Mesendoderm (in vitro differentiated cells): Measurements from ENCODE around the gene HAGHL.
A peak's percentile ranks its signal among the peaks of the same experiment; 100 is the strongest.

Experiments used
- DNase-seq: peaks from one replicate; pipeline ENCODE4 v3.0.0; 2013
- H2AK5ac ChIP-seq: 2 replicates; pipeline ENCODE4 v1.6.1; 2013; ENCODE audit warnings: low read length, inconsistent platforms
- H2BK120ac ChIP-seq: 2 replicates; pipeline ENCODE4 v1.6.1; 2013; ENCODE audit warnings: low read depth, mild to moderate bottlenecking, low read length, moderate library complexity, mixed read lengths
- H2BK15ac ChIP-seq: replicated peaks from 2 replicates; pipeline ENCODE4 v1.6.1; 2013; ENCODE audit warnings: low read depth, mild to moderate bottlenecking, moderate library complexity
- H2BK5ac ChIP-seq: 2 replicates; pipeline ENCODE4 v1.6.1; 2013; ENCODE audit warnings: low read length, inconsistent platforms
- H3K18ac ChIP-seq: 2 replicates; pipeline ENCODE4 v1.6.1; 2013; ENCODE audit warnings: mild to moderate bottlenecking, low read length, mixed read lengths
- H3K23ac ChIP-seq: one replicate; pipeline ENCODE4 v1.6.1; 2013; ENCODE audit warnings: low read length
- H3K27ac ChIP-seq: 2 replicates; pipeline ENCODE4 v1.5.1; 2013; ENCODE audit warnings: low read depth, mild to moderate bottlenecking, inconsistent platforms, low read length, moderate library complexity
- H3K27me3 ChIP-seq: 2 replicates; pipeline ENCODE4 v1.6.1; 2013; ENCODE audit warnings: low read length, control low read depth, mild to moderate bottlenecking, inconsistent platforms; ENCODE audit not compliant: insufficient read depth, poor library complexity
- H3K36me3 ChIP-seq: 2 replicates; pipeline ENCODE4 v1.6.1; 2013; ENCODE audit warnings: low read length, inconsistent platforms; ENCODE audit not compliant: control insufficient read depth, insufficient read depth
- H3K4ac ChIP-seq: one replicate; pipeline ENCODE4 v1.6.1; 2013; ENCODE audit warnings: low read depth, mild to moderate bottlenecking, low read length, moderate library complexity
- H3K4me1 ChIP-seq: 2 replicates; pipeline ENCODE4 v1.6.1; 2013; ENCODE audit warnings: low read depth, low read length, inconsistent platforms; ENCODE audit not compliant: control insufficient read depth
- H3K4me2 ChIP-seq: 2 replicates; pipeline ENCODE4 v1.6.1; 2013; ENCODE audit warnings: low read length
- H3K4me3 ChIP-seq: 2 replicates; pipeline ENCODE4 v1.5.1; 2013; ENCODE audit warnings: mild to moderate bottlenecking, low read length
- H3K56ac ChIP-seq: one replicate; pipeline ENCODE4 v1.6.1; 2013; ENCODE audit warnings: low read length
- H3K79me1 ChIP-seq: 2 replicates; pipeline ENCODE4 v1.6.1; 2013; ENCODE audit warnings: low read length, inconsistent platforms
- H3K79me2 ChIP-seq: 2 replicates; pipeline ENCODE4 v1.6.1; 2013; ENCODE audit warnings: mild to moderate bottlenecking, low read length; ENCODE audit not compliant: control insufficient read depth, insufficient read depth
- H3K9ac ChIP-seq: 2 replicates; pipeline ENCODE4 v1.6.1; 2013; ENCODE audit warnings: low read length, inconsistent platforms
- H4K5ac ChIP-seq: one replicate; pipeline ENCODE4 v1.6.1; 2013; ENCODE audit warnings: low read length
- H4K8ac ChIP-seq: one replicate; pipeline ENCODE4 v1.6.1; 2013; ENCODE audit warnings: low read depth, mild to moderate bottlenecking, control low read depth, low read length, moderate library complexity
- WGBS: extraction: QIAGEN DNeasy Blood & Tissue Kit; methylation state at CpG from one replicate; pipeline ENCODE4 v1.1.7; 2013; ENCODE audit warnings: low lambda C conversion rate, missing lambda C conversion rate; ENCODE audit not compliant: insufficient coverage; ENCODE audit errors: extremely low coverage; 5-methylcytosine and 5-hydroxymethylcytosine counted together

Gene HAGHL

GRCh38 chr16:743794-744500 lies 17.0 kb downstream of the HAGHL start:
- no peak overlapping the region for H3K23ac ChIP-seq
- H3K4ac ChIP-seq, result no peak overlapping the region
- no peak overlapping the region for H2AK5ac ChIP-seq
- H4K8ac ChIP-seq, result no peak overlapping the region
- peak; percentile 36 for DNase-seq
- no peak overlapping the region for H2BK15ac ChIP-seq
- H3K27ac ChIP-seq, result no peak overlapping the region
- H3K79me2 ChIP-seq, result no peaks in the 10 kb centered on the region
- no peak overlapping the region for H2BK5ac ChIP-seq
- no CpG with 5 or more reads among the region's 21 CpGs for WGBS
- no peak overlapping the region for H3K18ac ChIP-seq
- no peak overlapping the region for H2BK120ac ChIP-seq
- no peak overlapping the region for H3K56ac ChIP-seq
- no peaks in the 10 kb centered on the region for H3K79me1 ChIP-seq
- no peaks in the 10 kb centered on the region for H3K27me3 ChIP-seq
- no peak overlapping the region for H3K9ac ChIP-seq
- no peaks in the 10 kb centered on the region for H3K36me3 ChIP-seq
- no peak overlapping the region for H3K4me3 ChIP-seq
- H4K5ac ChIP-seq, result no peak overlapping the region
- H3K4me2 ChIP-seq, result no peak overlapping the region
- no peaks in the 10 kb centered on the region for H3K4me1 ChIP-seq

- no CpG with 5 or more reads among the region's 14 CpGs for WGBS
Measured at GRCh38 chr16:745739-746138, 18.8 kb downstream of the HAGHL start.

GRCh38 chr16:746637-747036 lies 19.7 kb downstream of the HAGHL start:
- H3K79me2 ChIP-seq, result no peaks in the 10 kb centered on the region
- H2AK5ac ChIP-seq, result no peak overlapping the region
- no peaks in the 10 kb centered on the region for H3K4me1 ChIP-seq
- no peaks in the 10 kb centered on the region for H3K27me3 ChIP-seq
- no peak overlapping the region for H3K4ac ChIP-seq
- H3K56ac ChIP-seq, result no peak overlapping the region
- no peak overlapping the region for H2BK120ac ChIP-seq
- H3K23ac ChIP-seq, result no peak overlapping the region
- H3K27ac ChIP-seq, result no peak overlapping the region
- DNase-seq, result no peak
- H3K9ac ChIP-seq, result no peak overlapping the region
- H3K36me3 ChIP-seq, result no peaks in the 10 kb centered on the region
- no peak overlapping the region for H3K4me2 ChIP-seq
- no peak overlapping the region for H3K4me3 ChIP-seq
- no peak overlapping the region for H4K8ac ChIP-seq
- H2BK5ac ChIP-seq, result no peak overlapping the region
- no CpG with 5 or more reads among the region's 13 CpGs for WGBS
- H2BK15ac ChIP-seq, result no peak overlapping the region
- no peak overlapping the region for H4K5ac ChIP-seq
- H3K79me1 ChIP-seq, result no peaks in the 10 kb centered on the region
- H3K18ac ChIP-seq, result no peak overlapping the region

More at GRCh38 chr16:745739-746138, 18.8 kb downstream of the HAGHL start:
- no peak overlapping the region for H3K4me3 ChIP-seq
- no peaks in the 10 kb centered on the region for H3K27me3 ChIP-seq
- H3K4me2 ChIP-seq, result no peak overlapping the region
- H3K18ac ChIP-seq, result no peak overlapping the region
- no peak overlapping the region for H3K27ac ChIP-seq
- H4K5ac ChIP-seq, result no peak overlapping the region
- H2BK5ac ChIP-seq, result no peak overlapping the region
- no peak overlapping the region for H3K9ac ChIP-seq
- no peaks in the 10 kb centered on the region for H3K79me1 ChIP-seq
- H3K4ac ChIP-seq, result no peak overlapping the region
- no peak overlapping the region for H2AK5ac ChIP-seq
- H3K79me2 ChIP-seq, result no peaks in the 10 kb centered on the region
- H3K23ac ChIP-seq, result no peak overlapping the region
- H3K56ac ChIP-seq, result no peak overlapping the region
- no peak overlapping the region for H4K8ac ChIP-seq
- no peaks in the 10 kb centered on the region for H3K4me1 ChIP-seq
- DNase-seq, result peak; percentile 66
- H3K36me3 ChIP-seq, result no peaks in the 10 kb centered on the region
- H2BK15ac ChIP-seq, result no peak overlapping the region
- H2BK120ac ChIP-seq, result no peak overlapping the region

DNA sequence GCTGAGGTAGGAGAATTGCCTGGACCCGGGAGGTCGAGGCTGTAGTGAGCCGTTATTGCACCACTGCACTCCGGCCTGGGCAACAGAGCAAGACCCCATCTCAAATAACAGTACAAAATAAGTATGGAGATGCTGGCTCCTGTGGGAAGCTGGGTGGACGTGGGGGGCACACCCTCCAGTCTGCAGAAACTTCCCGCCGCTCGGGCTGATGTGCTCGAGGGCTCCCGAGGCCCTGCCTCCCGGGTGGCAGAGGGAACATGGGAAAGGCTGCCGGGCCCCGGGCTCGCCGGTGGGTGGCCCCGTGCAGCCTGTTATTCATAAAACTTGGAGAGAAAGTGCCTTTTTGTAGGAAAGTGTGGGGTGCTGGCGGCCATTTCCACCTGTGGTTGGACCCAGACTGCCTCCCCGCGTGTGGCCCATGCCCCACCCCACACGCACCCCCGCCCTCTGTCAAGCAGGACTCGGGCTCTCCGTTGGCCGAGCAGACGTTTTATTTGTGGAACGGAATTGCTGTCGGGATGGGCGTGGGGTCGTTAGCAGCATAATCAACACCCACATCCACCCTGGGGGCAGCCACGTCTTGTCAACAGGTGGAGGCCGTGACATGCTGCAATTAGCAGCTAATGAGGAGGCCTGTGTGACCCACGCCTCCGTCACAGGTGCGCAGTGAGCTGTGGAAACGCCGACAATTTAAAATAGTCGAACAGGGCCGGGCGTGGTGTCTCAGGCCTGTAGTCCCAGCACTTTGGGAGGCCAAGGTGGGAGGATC lies 21.3 kb downstream of the HAGHL start:
- Histone ChIP-seq H4K8ac (no peak overlapping the region), H3K27ac (no peak overlapping the region), H3K4ac (no peak overlapping the region), H3K27me3 (no peaks in the 10 kb centered on the region), H2BK15ac (no peak overlapping the region), H3K36me3 (no peaks in the 10 kb centered on the region), H3K4me3 (no peak overlapping the region), H3K79me2 (no peaks in the 10 kb centered on the region), H3K56ac (no peak overlapping the region), H4K5ac (no peak overlapping the region), H3K23ac (no peak overlapping the region), H2BK5ac (no peak overlapping the region), H3K79me1 (no peaks in the 10 kb centered on the region), H2AK5ac (no peak overlapping the region), H3K18ac (no peak overlapping the region), H3K4me1 (no peaks in the 10 kb centered on the region), H2BK120ac (no peak overlapping the region), H3K9ac (no peak overlapping the region), H3K4me2 (no peak overlapping the region)
- WGBS, result no CpG with 5 or more reads among the region's 39 CpGs
- DNase-seq, result no peak

DNA sequence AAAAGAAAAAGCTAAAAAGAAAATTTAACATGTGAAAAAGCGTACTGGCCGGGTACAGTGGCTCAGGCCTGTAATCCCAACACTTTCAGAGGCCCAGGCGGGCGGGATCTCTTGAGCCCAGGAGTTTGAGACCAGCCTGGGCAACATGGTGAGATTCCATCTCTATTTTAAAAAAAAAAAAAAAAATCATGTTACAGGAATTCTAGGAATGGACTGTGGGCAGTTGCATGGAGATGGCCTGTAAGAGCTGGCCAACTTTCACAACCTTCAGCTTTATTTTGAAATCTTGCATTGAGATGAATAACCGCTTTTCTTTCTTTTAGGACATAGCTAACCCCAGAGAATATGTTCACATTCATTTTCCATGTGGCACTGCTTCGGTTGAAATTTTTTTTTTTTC lies 22.1 kb downstream of the HAGHL start:
- no CpG with 5 or more reads among the region's 6 CpGs for WGBS
- no peak for DNase-seq

More for the DNA sequence above, 22.1 kb downstream of the HAGHL start:
- Histone ChIP-seq H2BK120ac (no peak overlapping the region), H3K4me2 (no peak overlapping the region), H3K23ac (no peak overlapping the region), H2AK5ac (no peak overlapping the region), H3K4ac (no peak overlapping the region), H3K56ac (no peak overlapping the region), H2BK15ac (no peak overlapping the region), H2BK5ac (no peak overlapping the region), H3K9ac (no peak overlapping the region), H3K79me1 (no peaks in the 10 kb centered on the region), H3K36me3 (no peaks in the 10 kb centered on the region), H4K5ac (no peak overlapping the region), H3K27me3 (no peaks in the 10 kb centered on the region), H3K4me3 (no peak overlapping the region), H4K8ac (no peak overlapping the region), H3K4me1 (no peaks in the 10 kb centered on the region), H3K27ac (no peak overlapping the region), H3K79me2 (no peaks in the 10 kb centered on the region), H3K18ac (no peak overlapping the region)
